HCT116 (cell line): ENCODE results near the gene ULBP1.

Experiments used
- CEBPB ChIP-seq: IDR thresholded peaks from 2 replicates; pipeline ENCODE4 v1.6.1; 2012; ENCODE audit warnings: low read depth
- CTCF ChIP-seq, 3 experiments: fragments of 200-600 bp in 1 of 3; sonication (generic) in 1 of 3; IDR thresholded peaks in 2 of 3; conservative IDR thresholded peaks in 1 of 3; 2 replicates each; pipeline ENCODE4 v1.5.1; 2012 to 2017; ENCODE audit warnings: low read depth in 2 of 3, low read length in 2 of 3, antibody characterized with exemption in 1 of 3, borderline replicate concordance in 1 of 3, control low read depth in 1 of 3, mild to moderate bottlenecking in 1 of 3, mixed read lengths in 1 of 3, mixed run types in 1 of 3, moderate library complexity in 1 of 3; ENCODE audit not compliant: insufficient read depth in 1 of 3
- EZH2 ChIP-seq: fragments of 200-600 bp; sonication (generic); IDR thresholded peaks from 2 replicates; pipeline ENCODE4 v1.6.1; 2017; ENCODE audit warnings: antibody characterized with exemption, mixed run types
- POLR2A ChIP-seq: IDR thresholded peaks from 2 replicates; pipeline ENCODE4 v1.7.0; 2011; ENCODE audit warnings: borderline replicate concordance; ENCODE audit not compliant: insufficient read depth, insufficient read length; ENCODE audit errors: extremely low read depth
- SP1 ChIP-seq: IDR thresholded peaks from 2 replicates; pipeline ENCODE4 v1.6.1; 2012; ENCODE audit warnings: low read depth
- ZFX ChIP-seq: fragments of 450-650 bp; IDR thresholded peaks from 2 replicates; pipeline ENCODE4 v1.6.1; 2017

- TF ChIP-seq CTCF (IDR thresholded peaks at IDR 0.05 in 2 of 3, conservative IDR thresholded peaks at IDR 0.05 in 1 of 3; ENCODE audit: borderline replicate concordance in 1 of 3, insufficient read depth in 1 of 3, low read depth in 2 of 3, low read length in 2 of 3) (no peak), EZH2 (no peak), SP1 (no peak), CEBPB (no peak), POLR2A (no peak), ZFX (no peak)
Observed at GRCh38 chr6:149987602-149988107, 23.9 kb downstream of the ULBP1 start.
